Body of pancreas (tissue), 4 donors: ENCODE measurements around the gene LPP.

ENCODE experiments used
- CTCF ChIP-seq, 7 experiments: fragments of 450-650 bp in 4 of 7; fragments of 200-600 bp in 3 of 7; sonication (generic) in 3 of 7; IDR thresholded peaks; one replicate each; pipeline ENCODE4 v1.5.1; 2016 to 2019; ENCODE audit warnings: antibody characterized with exemption in 7 of 7
- POLR2A ChIP-seq, 3 donors: fragments of 450-650 bp; IDR thresholded peaks; one replicate each; pipeline ENCODE4 v1.6.1; 2016; ENCODE audit warnings: antibody characterized with exemption in 3 of 3, mild to moderate bottlenecking in 2 of 3

- TF ChIP-seq CTCF (IDR thresholded peaks at IDR 0.05) (no peak), POLR2A (IDR thresholded peaks at IDR 0.05) (no peak)
These were observed 196.0 kb downstream of the LPP start for GRCh38 chr3:188349933-188350332.
